CD4-positive, alpha-beta T cell treated with Interleukin-1 beta for 1 hour (primary cell): Measurements from ENCODE around the gene LDHB.
"Not testable (repeated sequence)": the region's sequence is repeated elsewhere in the genome, so short reads cannot be mapped to it uniquely, and the experiment has no call there.

Source experiments
- DNase-seq, 2 donors: peaks; one replicate each; pipeline ENCODE4 v3.0.0-alpha.2; 2020 to 2022

LDHB gene

GRCh38 chr12:21604245-21605101 lies 53.2 kb downstream of the LDHB start, which contains the start of gene GYS2:
Gene GYS2, minus strand, starts transcription at chr12:21604847. Its CDS starts 255 bp downstream, at chr12:21604592.
- no peak for DNase-seq

DNA sequence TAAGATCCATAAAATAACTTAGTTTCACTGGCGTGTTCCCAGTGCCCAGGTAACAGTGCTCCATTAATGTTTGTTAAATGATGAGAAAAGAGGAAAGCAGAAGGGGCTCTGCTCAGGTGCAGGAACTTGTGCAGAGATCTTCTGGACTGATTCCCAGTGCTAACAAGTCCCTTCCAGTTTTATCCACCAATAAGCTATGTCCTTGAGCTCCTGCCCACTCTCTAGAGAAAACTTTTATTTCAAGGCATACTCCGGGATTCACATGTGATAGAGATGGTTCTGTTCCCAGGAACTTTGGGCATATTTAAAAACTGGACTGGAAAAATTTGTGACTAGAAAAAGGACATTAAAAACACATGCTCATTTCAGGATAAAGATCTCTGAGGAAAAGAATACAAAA lies 54.9 kb downstream of the LDHB start:
- DNase-seq = no peak

DNA sequence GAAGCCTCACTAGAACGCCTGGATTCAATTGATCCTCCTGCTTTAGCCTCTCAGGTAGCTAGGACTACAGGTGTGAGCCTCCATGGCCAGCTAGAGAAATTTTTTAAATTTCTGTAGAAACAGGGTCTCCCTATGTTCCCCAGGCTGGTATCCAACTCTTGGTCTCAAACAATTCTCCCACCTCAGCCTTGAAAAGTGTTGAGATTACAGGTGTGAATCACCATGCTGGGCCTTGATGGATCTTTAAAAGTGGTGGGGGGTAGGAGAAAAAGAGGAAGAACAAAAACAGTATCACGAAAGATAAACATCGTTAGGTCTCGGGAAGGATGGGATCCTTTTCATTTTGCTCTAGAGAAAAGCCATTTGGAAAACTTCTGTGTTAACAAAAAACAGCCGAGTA lies 57.4 kb downstream of the LDHB start:
- no peak for DNase-seq

GRCh38 chr12:21599143-21599999 lies 58.3 kb downstream of the LDHB start:
- DNase-seq = no peak

DNA sequence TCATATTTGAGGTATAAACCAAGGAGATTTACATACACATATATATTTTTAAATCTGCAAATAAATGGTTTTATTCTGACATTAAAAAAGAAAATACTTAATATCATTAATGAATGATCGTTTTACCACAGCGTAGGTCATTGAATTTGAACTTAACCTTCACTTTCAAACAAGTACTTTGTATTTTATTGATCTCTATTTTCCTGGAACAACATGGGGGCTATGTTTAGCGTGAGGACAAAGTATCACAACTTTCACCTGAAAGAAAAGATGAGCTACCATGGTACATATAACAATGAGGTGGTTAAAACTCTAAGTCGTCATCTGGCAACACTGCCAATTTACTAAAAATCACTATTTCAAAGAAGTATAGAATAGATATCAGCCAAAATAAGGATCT lies 59.0 kb downstream of the LDHB start:
- no peak for DNase-seq

DNA sequence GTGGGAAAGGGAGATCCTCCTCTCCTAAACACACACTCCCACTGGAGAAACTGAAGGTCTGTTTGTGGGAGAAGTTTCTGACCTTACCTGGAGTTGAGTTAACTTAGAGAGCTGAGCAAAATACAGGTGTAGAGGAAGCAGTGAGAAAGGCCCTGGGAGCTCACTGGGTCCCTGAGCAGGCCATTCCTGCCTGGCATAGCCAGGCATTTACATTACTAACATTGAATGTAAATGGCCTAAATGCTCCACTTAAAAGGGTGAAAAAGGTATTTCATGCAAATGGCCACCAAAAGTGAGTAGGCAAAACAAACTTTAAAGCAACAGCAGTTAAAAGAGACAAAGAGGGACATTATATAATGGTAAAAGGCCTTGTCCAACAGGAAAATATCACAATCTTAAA lies 62.3 kb downstream of the LDHB start:
- DNase-seq = not testable (repeated sequence)

- no peak for DNase-seq
Measured at GRCh38 chr12:21585485-21585884, 72.2 kb downstream of the LDHB start.
